ENCODE data around the gene MRGPRX3.
"Not testable (repeated sequence)": the region's sequence is repeated elsewhere in the genome, so short reads cannot be mapped to it uniquely, and the experiment has no call there.

The MRGPRX3 gene

GRCh38 chr11:18132341-18132740 is at the start of gene MRGPRX3:
Gene MRGPRX3, plus strand, starts transcription at chr11:18132571. Its CDS starts 4,632 bp downstream, at chr11:18137203.
- DNase-seq: no peak

- DNase-seq: no peak
Observed at GRCh38 chr11:18088366-18088765, 44.0 kb upstream of the MRGPRX3 start.

DNA sequence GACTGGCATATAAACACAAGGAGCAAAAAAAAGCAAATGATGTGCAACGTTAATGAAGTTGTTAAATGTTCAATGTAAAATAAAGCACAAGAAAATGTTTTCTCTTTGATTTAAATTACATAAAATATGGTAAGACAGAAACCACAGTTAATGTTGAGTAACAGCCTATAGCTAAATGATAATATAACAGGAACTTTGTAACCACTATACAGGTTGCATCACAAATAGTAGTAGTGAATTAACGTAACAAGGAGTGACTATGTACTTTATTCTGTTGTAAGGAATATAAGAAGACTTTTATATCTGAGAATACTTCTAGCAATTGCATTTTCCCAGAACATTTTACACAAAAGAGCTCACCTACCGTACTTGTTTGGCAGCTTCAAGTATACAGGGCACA is 43.4 kb upstream of the MRGPRX3 start:
- no peak for DNase-seq

- no peak for DNase-seq
Observed at GRCh38 chr11:18091731-18092130, 40.6 kb upstream of the MRGPRX3 start.

DNA sequence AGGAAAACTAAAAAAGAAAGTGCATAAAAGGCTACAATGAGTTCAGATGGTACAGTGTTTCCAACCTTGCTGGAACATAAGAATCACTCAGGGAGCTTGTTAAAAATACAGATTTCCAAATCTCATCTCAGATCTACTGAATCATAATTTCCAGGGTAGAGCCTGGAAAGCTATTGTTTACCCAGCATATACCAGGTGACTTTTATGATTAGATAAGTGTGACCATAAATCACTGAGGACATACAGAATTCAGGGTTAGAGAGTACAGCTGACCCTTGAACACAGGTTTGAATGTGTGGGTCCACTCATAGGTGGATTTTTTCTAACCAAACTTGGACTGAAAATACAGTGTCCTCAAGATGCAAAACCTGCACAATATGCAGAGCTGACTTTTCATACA is 38.4 kb upstream of the MRGPRX3 start:
- DNase-seq: no peak

DNA sequence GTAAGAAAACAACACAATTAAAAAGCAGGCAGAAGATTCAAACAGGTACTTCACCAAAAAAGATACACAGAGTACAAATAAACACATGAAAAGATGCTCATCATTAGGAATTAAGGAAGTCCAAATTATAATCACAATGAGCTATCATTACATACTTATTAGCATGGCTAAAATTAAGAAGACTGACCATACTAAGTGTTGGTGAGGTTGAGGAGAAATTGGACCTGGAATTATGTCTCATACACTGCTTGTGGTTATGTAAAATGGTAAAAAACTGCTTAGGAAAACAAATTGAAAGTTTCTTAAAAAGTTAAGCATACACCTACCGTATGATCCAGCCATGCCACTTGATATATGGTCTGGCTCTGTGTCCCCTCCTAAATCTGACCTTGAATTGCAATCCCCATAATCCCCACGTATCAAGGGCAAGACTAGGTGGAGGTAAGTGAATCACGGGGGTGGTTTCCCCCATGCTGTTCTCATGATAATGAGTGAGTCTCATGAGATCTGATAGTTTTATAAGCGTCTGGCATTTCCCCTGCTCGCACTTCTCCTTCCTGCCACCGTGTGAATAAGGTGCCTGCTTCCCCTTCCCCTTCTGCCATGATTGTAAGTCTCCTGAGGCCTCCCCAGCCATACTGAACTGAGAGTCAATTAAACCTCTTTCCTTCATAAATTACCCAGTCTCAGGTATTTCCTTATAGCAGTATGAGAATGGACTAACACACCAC is 31.3 kb upstream of the MRGPRX3 start:
- DNase-seq: no peak

GRCh38 chr11:18105086-18105801 is 27.1 kb upstream of the MRGPRX3 start:
- DNase-seq: no peak

DNA sequence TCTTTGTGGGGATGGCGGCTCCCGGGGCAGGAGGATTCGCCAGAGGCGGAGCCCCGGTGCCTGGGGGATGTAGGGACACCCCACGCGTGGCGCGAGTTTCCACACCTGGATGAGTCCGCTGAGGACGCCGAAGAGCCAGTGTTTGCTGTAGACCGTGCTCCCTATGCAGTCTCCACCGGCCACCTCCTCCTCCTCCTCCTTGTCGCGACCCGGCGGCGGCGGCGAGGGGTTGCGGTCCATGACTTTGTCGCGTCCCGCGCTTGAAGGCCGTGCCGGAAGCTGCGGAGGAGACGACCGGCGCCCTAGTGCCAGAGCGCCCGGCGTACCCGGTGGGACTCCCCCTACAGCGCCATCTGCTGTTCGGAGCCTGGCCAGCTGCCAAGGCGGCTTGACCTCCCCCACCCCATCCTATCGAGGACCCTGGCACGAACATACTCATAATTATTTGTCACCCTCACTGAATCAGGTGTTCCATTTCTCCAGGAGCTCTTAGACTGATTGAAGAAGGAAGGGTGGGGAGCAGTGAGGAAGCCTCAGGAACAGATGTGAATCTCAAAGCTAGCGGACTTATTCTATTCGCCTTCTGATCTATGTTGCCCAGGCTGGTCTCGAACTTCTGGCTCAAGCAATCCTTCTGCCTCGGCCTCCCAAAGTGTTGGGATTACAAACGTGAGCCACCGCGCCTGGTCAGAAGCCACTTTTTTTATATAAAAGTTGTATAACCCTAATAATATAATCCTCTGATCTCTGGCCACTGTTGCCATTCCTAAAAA is 26.4 kb upstream of the MRGPRX3 start, which contains the start of gene SAAL1:
TSS of gene SAAL1 (minus strand) at position 281 of the 773 bp plus-strand sequence. CDS start at position 240, 41 bp downstream.
- peak; percentile 21 for DNase-seq

DNA sequence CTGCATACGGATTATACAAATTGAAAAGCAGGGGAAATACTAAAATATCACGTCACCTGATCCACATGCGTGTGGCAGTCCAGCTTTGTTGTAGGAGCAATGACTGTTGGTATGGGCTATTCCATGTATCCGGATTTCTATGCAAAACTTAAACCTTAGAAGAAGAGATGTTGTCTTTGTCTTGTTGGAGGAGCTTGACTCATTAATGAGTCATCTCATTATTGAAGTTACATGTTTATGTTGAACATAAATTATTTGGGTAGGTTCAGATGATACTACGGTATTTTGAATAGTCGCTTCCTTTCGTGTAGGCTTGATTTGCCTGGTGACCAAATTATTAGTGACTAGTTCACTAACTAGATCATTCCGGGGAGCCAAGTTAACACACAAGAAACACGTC is 25.7 kb upstream of the MRGPRX3 start:
- DNase-seq: no peak

DNA sequence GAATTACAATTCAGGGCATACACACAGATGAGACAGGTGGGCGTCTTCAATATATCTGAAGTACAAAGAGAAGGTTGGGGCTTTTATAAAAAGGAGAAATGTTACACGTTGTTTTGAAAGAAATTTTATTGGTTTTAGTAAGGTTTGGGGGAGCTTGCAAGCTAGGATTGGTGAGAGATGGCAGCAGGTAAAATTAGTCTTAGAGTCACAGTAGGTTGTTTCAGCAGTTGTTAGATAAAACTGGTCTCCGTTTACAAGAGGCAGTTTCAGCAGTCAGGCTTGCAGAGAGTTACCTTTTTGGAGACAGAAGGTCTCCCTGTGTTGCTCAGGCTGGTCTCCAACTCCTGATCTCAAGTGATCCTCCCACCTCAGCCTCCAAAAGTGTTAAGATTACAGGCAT is 24.1 kb upstream of the MRGPRX3 start:
- no peak for DNase-seq

DNA sequence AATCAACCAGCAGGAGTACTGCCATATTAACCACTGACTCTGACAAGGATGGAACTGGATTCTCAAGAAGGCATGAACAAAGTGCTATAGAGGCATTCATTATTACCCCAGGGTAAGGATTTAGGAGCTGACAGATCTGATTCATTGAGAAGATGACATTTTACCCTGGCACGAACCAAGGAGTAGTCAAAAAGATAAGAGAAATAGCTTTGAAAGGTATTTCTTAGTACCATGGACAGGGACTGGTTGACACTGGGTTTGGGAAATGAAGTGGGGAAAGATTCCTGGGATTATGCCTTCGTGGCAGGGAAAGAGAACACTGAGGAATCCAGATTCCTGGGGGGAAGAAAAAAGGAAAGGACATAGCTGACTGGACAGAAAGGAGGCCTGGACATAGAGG is 21.4 kb upstream of the MRGPRX3 start:
- no peak for DNase-seq

DNA sequence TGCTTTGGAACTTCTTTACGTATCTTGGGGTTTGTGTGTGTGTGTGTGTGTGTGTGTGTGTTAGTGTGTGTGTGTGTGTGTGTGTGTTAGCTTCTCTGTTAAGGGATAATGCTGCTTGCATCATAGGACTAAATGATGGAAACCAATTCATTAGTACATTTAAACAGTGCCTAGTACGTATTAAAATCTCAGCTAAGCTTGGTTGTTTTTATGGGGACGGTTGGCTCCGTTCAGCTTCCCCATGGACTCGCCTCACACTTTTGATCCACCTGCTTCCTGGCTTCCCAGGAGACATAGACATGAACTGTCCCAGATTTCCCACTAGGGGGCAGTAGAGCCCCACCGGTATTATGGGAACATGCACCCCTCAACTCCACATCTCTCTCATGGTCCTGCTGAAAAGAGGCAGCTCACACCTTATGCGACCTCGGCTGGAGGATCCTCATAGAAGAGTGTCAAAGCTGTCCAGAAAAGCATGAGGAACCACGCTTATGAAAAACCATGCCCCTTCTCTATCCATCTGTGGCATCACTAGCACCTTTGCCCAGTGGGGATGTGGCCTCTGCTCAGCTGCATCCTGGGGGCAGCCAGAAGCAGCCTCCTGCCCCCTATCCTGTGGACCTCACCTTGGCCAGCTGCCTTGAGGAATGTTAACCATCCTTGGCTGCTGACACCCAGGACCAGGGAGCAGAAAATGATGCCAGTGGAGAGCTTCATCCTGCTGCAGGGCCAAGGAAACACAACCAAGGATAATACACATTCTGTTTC is 16.8 kb upstream of the MRGPRX3 start:
- DNase-seq: peak; percentile 14

GRCh38 chr11:18121331-18121828 is 11.0 kb upstream of the MRGPRX3 start:
- not testable (repeated sequence) for DNase-seq

GRCh38 chr11:18131115-18131514 is 1.3 kb upstream of the MRGPRX3 start:
- DNase-seq: not testable (repeated sequence)

DNA sequence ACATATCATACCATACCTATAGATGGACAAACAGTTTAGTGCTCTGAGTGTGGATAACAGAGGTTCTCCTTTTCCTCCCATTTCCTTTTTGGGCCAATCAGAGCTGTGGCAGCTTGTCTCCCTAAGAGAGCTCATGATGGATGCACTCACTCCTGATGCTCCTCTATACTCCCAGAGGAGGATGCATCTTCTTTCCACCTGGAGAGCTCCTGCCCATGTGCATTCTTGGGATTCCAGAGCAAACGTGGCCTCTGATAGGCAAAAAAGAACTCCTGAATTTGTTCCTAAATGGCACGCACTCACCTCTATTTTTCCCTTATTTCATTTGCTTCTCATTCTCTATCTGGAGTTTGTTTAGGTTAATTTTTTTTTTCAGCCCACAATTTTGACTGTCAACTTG is 2.9 kb downstream of the MRGPRX3 start:
- DNase-seq: no peak

DNA sequence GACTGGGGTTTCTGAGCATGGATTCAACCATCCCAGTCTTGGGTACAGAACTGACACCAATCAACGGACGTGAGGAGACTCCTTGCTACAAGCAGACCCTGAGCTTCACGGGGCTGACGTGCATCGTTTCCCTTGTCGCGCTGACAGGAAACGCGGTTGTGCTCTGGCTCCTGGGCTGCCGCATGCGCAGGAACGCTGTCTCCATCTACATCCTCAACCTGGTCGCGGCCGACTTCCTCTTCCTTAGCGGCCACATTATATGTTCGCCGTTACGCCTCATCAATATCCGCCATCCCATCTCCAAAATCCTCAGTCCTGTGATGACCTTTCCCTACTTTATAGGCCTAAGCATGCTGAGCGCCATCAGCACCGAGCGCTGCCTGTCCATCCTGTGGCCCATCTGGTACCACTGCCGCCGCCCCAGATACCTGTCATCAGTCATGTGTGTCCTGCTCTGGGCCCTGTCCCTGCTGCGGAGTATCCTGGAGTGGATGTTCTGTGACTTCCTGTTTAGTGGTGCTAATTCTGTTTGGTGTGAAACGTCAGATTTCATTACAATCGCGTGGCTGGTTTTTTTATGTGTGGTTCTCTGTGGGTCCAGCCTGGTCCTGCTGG is 4.9 kb downstream of the MRGPRX3 start:
- no peak for DNase-seq

- no peak for DNase-seq
Observed at GRCh38 chr11:18140145-18140544, 7.8 kb downstream of the MRGPRX3 start.

GRCh38 chr11:18144243-18144642 is 11.9 kb downstream of the MRGPRX3 start:
- DNase-seq: no peak

GRCh38 chr11:18145025-18145424 is 12.7 kb downstream of the MRGPRX3 start:
- no peak for DNase-seq

- no peak for DNase-seq
Observed at GRCh38 chr11:18145837-18146236, 13.5 kb downstream of the MRGPRX3 start.

DNA sequence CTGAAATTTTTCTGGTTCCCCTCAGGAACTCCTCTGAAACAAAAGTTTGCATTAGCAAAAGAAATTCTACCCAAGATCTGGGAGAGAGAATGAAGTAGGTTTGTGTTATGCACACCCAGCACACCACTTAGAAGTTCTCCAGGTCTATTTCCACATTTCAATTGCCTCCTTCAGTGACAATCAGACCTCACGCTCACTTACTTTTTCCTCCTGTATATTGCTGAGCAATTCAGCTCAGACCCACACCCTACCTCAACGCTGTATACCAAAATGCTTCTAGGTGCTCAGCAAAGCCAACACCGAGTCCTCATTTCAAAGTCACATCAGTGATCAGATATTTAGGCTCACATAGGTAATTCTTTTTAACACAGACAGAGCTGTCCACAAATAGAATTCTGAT is 19.2 kb downstream of the MRGPRX3 start:
- DNase-seq: no peak

GRCh38 chr11:18168372-18168771 is 36.0 kb downstream of the MRGPRX3 start:
- DNase-seq: no peak

Measured in DMS 273 treated with DMSO at 0.1 percent for 48 hours (cell line).